Suprapubic skin (tissue), 4 donors: Measurements from ENCODE around the gene PRDX1. TPM values are rescaled to one million over a fixed set of nuclear protein-coding genes. Genes with fewer than 3 reads are reported as not detected.

Source experiments
- DNase-seq, 2 donors: peaks; one replicate each; pipeline ENCODE4 v3.0.0-alpha.2; 2019; ENCODE audit warnings: low spot score in 2 of 2
- H3K27ac ChIP-seq: fragments of 200-600 bp; sonication (generic); one replicate; pipeline ENCODE4 v1.5.1; 2019
- H3K27me3 ChIP-seq: fragments of 200-600 bp; sonication (generic); one replicate; pipeline ENCODE4 v1.5.1; 2019
- H3K36me3 ChIP-seq: fragments of 200-600 bp; sonication (generic); one replicate; pipeline ENCODE4 v1.5.1; 2019
- H3K4me1 ChIP-seq: fragments of 200-600 bp; sonication (generic); one replicate; pipeline ENCODE4 v1.5.1; 2019
- H3K4me3 ChIP-seq: fragments of 200-600 bp; sonication (generic); one replicate; pipeline ENCODE4 v1.5.1; 2019; ENCODE audit warnings: mild to moderate bottlenecking
- H3K9me3 ChIP-seq: fragments of 200-600 bp; sonication (generic); one replicate; pipeline ENCODE4 v1.5.1; 2019
- CTCF ChIP-seq, 2 donors: fragments of 200-600 bp in 1 of 2; fragments of 450-650 bp in 1 of 2; sonication (generic) in 1 of 2; IDR thresholded peaks; one replicate each; pipeline ENCODE4 v1.5.1; 2016 to 2019; ENCODE audit warnings: antibody characterized with exemption in 2 of 2, mild to moderate bottlenecking in 1 of 2, moderate library complexity in 1 of 2
- EP300 ChIP-seq: sonication (generic); formaldehyde crosslinking; IDR thresholded peaks from one replicate; pipeline ENCODE4 v1.6.1; 2017; ENCODE audit warnings: antibody characterized with exemption
- POLR2A ChIP-seq, 2 donors: fragments of 450-650 bp; IDR thresholded peaks; one replicate each; pipeline ENCODE4 v1.6.1; 2017; ENCODE audit warnings: antibody characterized with exemption in 2 of 2, mild to moderate bottlenecking in 2 of 2, moderate library complexity in 2 of 2
- POLR2AphosphoS5 ChIP-seq, 3 donors: sonication (generic); formaldehyde crosslinking; IDR thresholded peaks; one replicate each; pipeline ENCODE4 v1.6.1; 2017; ENCODE audit warnings: antibody characterized with exemption in 3 of 3
- WGBS: methylation state at CpG from one replicate; pipeline ENCODE4 v1.1.5; 2018; 5-methylcytosine and 5-hydroxymethylcytosine counted together
- total RNA-seq, 4 donors: library from RNA; depleted of rRNA; stranded (reverse); fragments of >200 nt; gene quantifications; one replicate each; pipeline ENCODE4 v1.1.0, GENCODE V29; 2016

The PRDX1 gene
- total RNA-seq, 4 donors from 2014 or later, result 134 to 365 (median 296) TPM

- no peak for TF ChIP-seq EP300
- no peak for TF ChIP-seq CTCF (IDR thresholded peaks at IDR 0.05)
- no peak for TF ChIP-seq POLR2AphosphoS5 (IDR thresholded peaks at IDR 0.05)
- TF ChIP-seq POLR2A (IDR thresholded peaks at IDR 0.05), result no peak
- DNase-seq, result no peak
- Histone ChIP-seq H3K27me3 (no peaks in the 10 kb centered on the region), H3K27ac (no peak overlapping the region), H3K4me3 (no peak overlapping the region), H3K36me3 (peaks cover 29% of the 10 kb centered on the region), H3K9me3 (no peaks in the 10 kb centered on the region), H3K4me1 (peaks cover 4% of the 10 kb centered on the region)
- 87% methylated on average over 6 of the region's 6 CpGs for WGBS
Observed at GRCh38 chr1:45507195-45507594, 14.5 kb downstream of the PRDX1 start.

- Histone ChIP-seq H3K27ac (no peak overlapping the region), H3K36me3 (no peaks in the 10 kb centered on the region), H3K4me3 (no peak overlapping the region), H3K27me3 (no peaks in the 10 kb centered on the region), H3K4me1 (peaks cover 20% of the 10 kb centered on the region), H3K9me3 (no peaks in the 10 kb centered on the region)
- 92% methylated on average over 14 of the region's 14 CpGs for WGBS
- DNase-seq, result no peak
- TF ChIP-seq CTCF (IDR thresholded peaks at IDR 0.05) (no peak), EP300 (no peak), POLR2A (IDR thresholded peaks at IDR 0.05) (no peak), POLR2AphosphoS5 (IDR thresholded peaks at IDR 0.05) (no peak)
Observed at GRCh38 chr1:45503462-45504360, 18.0 kb downstream of the PRDX1 start.

- WGBS, result 62% methylated on average over 2 of the region's 2 CpGs
- peaks cover 21% of the 10 kb centered on the region for H3K4me1 ChIP-seq
- TF ChIP-seq POLR2A (IDR thresholded peaks at IDR 0.05) (no peak), EP300 (no peak), CTCF (IDR thresholded peaks at IDR 0.05) (no peak), POLR2AphosphoS5 (IDR thresholded peaks at IDR 0.05) (no peak)
- no peaks in the 10 kb centered on the region for H3K9me3 ChIP-seq
- no peak overlapping the region for H3K4me3 ChIP-seq
- DNase-seq, result no peak
- no peak overlapping the region for H3K27ac ChIP-seq
- H3K27me3 ChIP-seq, result no peaks in the 10 kb centered on the region
- H3K36me3 ChIP-seq, result no peaks in the 10 kb centered on the region
Observed at GRCh38 chr1:45501505-45501859, 20.2 kb downstream of the PRDX1 start.

GRCh38 chr1:45499415-45499769 is 22.3 kb downstream of the PRDX1 start:
- no peak for TF ChIP-seq POLR2AphosphoS5 (IDR thresholded peaks at IDR 0.05)
- no peak for TF ChIP-seq CTCF (IDR thresholded peaks at IDR 0.05)
- TF ChIP-seq EP300, result no peak
- TF ChIP-seq POLR2A (IDR thresholded peaks at IDR 0.05), result no peak
- 7% methylated on average over 7 of the region's 7 CpGs for WGBS
- no peak for DNase-seq
- Histone ChIP-seq H3K36me3 (peaks cover 2% of the 10 kb centered on the region), H3K27ac (no peak overlapping the region), H3K4me3 (peak overlapping the region; percentile 48), H3K4me1 (peaks cover 28% of the 10 kb centered on the region), H3K27me3 (no peaks in the 10 kb centered on the region), H3K9me3 (no peaks in the 10 kb centered on the region)

GRCh38 chr1:45498279-45498678 is 23.4 kb downstream of the PRDX1 start:
- peaks cover 2% of the 10 kb centered on the region for H3K36me3 ChIP-seq
- no peak overlapping the region for H3K4me3 ChIP-seq
- no peak for DNase-seq
- no peaks in the 10 kb centered on the region for H3K27me3 ChIP-seq
- no peak overlapping the region for H3K27ac ChIP-seq
- TF ChIP-seq POLR2AphosphoS5 (IDR thresholded peaks at IDR 0.05) (no peak), EP300 (no peak), POLR2A (IDR thresholded peaks at IDR 0.05) (no peak), CTCF (IDR thresholded peaks at IDR 0.05) (no peak)
- no peaks in the 10 kb centered on the region for H3K9me3 ChIP-seq
- peaks cover 28% of the 10 kb centered on the region for H3K4me1 ChIP-seq
